Measurements from ENCODE around the gene KRTAP4-11.
"Not testable (repeated sequence)": the region's sequence is repeated elsewhere in the genome, so short reads cannot be mapped to it uniquely, and the experiment has no call there.

Gene KRTAP4-11

DNA sequence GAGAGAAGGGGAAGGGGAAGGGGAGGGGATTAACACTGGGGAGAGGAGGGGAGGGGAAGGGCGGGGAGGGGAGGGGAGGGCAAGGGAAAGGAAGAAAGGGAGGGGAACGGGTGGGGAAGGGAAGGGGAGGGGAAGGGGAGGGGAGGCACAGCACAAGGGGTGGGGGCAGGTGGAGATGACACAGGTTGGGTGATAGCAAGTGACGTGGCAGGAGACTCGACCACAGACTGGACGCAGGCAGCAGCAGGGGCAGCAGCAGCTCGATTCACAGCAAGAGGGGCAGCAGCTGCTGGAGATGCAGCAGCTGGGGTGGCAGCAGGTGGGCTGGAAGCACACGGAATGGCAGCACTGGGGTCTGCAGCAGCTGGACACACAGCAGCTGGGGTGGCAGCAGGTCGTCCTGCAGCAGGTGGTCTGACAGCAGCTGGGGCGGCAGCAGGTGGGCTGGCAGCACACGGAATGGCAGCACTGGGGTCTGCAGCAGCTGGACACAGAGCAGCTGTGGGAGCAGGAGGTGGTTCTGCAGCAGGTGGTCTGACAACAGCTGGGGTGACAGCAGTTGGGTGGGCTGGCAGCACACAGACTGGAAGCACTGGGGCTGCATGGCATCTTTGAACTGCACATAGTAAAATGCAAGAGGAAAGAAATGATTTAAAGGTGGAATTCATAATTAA lies 16.4 kb downstream of the KRTAP4-11 start, which contains the start of gene KRTAP4-16:
TSS of gene KRTAP4-16 (minus strand) at position 624 of the 674 bp plus-strand sequence. CDS start at position 624, 0 bp downstream.
- Histone ChIP-seq H3K36me3 (ENCODE audit: low read depth) (no peaks in the 10 kb centered on the region), H3K9me3 (ENCODE audit: severe bottlenecking) (peaks cover 3% of the 10 kb centered on the region), H3K27ac (ENCODE audit: poor library complexity, severe bottlenecking) (peak within 1 kb of the TSS; percentile 70), H3K27me3 (ENCODE audit: insufficient read depth, poor library complexity, severe bottlenecking) (no peaks in the 10 kb centered on the region), H3K4me1 (ENCODE audit: insufficient read depth, poor library complexity, severe bottlenecking) (peaks cover 33% of the 10 kb centered on the region), H3K4me3 (ENCODE audit: severe bottlenecking) (no peak within 1 kb of the TSS)
- DNase-seq (ENCODE audit: low spot score) = no peak
- TF ChIP-seq CTCF (IDR thresholded peaks at IDR 0.05; ENCODE audit: poor library complexity, severe bottlenecking) = no peak
- no peak for ATAC-seq (ENCODE audit: low read depth)

GRCh38 chr17:41099682-41100480 lies 18.3 kb downstream of the KRTAP4-11 start:
- not testable (repeated sequence) for H3K4me3 ChIP-seq (ENCODE audit: severe bottlenecking); H3K27me3 ChIP-seq (ENCODE audit: insufficient read depth, poor library complexity, severe bottlenecking); DNase-seq (ENCODE audit: low spot score); H3K9me3 ChIP-seq (ENCODE audit: severe bottlenecking); H3K36me3 ChIP-seq (ENCODE audit: low read depth)
- ATAC-seq (ENCODE audit: low read depth) = peak; percentile 81
- peaks cover 33% of the 10 kb centered on the region for H3K4me1 ChIP-seq (ENCODE audit: insufficient read depth, poor library complexity, severe bottlenecking)
- H3K27ac ChIP-seq (ENCODE audit: poor library complexity, severe bottlenecking) = peak overlapping the region; percentile 89

DNA sequence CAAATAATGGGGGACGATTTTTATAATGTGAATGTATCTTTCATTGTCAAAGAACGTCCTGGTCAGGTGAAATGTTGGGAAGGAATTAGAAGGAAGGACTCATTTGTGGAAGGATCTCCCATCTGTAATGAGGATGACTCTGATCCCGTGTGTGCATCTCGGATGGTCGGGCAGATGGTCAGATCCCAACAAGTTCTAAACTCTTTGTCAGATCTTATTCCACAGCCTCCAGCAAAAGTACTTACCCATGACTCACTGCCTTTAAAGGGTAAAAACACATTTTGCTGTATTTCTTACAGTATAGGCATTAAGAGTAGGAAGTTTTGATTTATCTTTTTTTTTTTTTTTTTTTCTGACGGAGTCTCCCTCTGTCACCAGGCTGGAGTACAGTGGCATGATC lies 19.7 kb downstream of the KRTAP4-11 start:
- peak; percentile 81 for ATAC-seq (ENCODE audit: low read depth)

GRCh38 chr17:41098042-41098441 lies 20.1 kb downstream of the KRTAP4-11 start, which contains the start of gene KRTAP4-8:
Gene KRTAP4-8 (minus strand): TSS chr17:41098142. CDS start chr17:41098084, 58 bp downstream.
- no peak within 1 kb of the TSS for H3K4me3 ChIP-seq (ENCODE audit: severe bottlenecking)
- DNase-seq (ENCODE audit: low spot score) = no peak
- ATAC-seq (ENCODE audit: low read depth) = no peak
- H3K27me3 ChIP-seq (ENCODE audit: insufficient read depth, poor library complexity, severe bottlenecking) = no peaks in the 10 kb centered on the region
- H3K36me3 ChIP-seq (ENCODE audit: low read depth) = no peaks in the 10 kb centered on the region
- no peak for TF ChIP-seq CTCF (IDR thresholded peaks at IDR 0.05; ENCODE audit: poor library complexity, severe bottlenecking)
- peaks cover 27% of the 10 kb centered on the region for H3K4me1 ChIP-seq (ENCODE audit: insufficient read depth, poor library complexity, severe bottlenecking)
- H3K9me3 ChIP-seq (ENCODE audit: severe bottlenecking) = peaks cover 3% of the 10 kb centered on the region
- peak within 1 kb of the TSS; percentile 89 for H3K27ac ChIP-seq (ENCODE audit: poor library complexity, severe bottlenecking)

More for the DNA sequence above, 19.7 kb downstream of the KRTAP4-11 start:
- Histone ChIP-seq H3K36me3 (ENCODE audit: low read depth) (no peaks in the 10 kb centered on the region), H3K4me3 (ENCODE audit: severe bottlenecking) (no peak overlapping the region), H3K9me3 (ENCODE audit: severe bottlenecking) (peaks cover 3% of the 10 kb centered on the region), H3K4me1 (ENCODE audit: insufficient read depth, poor library complexity, severe bottlenecking) (peaks cover 27% of the 10 kb centered on the region), H3K27me3 (ENCODE audit: insufficient read depth, poor library complexity, severe bottlenecking) (no peaks in the 10 kb centered on the region), H3K27ac (ENCODE audit: poor library complexity, severe bottlenecking) (peak overlapping the region; percentile 89)
- no peak for DNase-seq (ENCODE audit: low spot score)
- TF ChIP-seq CTCF (IDR thresholded peaks at IDR 0.05; ENCODE audit: poor library complexity, severe bottlenecking) = no peak

DNA sequence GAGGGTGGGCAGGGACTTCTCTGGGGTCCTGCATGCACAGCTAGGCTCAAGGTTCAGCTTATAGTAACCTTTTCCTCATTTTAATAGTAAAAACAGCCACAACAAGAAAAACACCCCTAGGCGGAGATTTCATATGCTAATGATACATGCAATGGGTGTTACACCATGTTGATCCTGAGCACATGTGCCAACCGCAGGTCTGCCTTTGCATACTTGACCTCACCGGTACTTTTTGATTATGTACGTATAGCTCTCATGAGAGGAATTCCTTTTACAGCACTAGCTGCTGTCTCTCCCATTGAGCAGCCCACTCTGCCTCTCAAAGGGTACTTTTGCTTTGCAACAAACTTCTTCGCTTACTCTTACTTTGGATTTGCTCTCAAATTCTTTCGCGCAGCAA lies 22.1 kb downstream of the KRTAP4-11 start:
- no peaks in the 10 kb centered on the region for H3K27me3 ChIP-seq (ENCODE audit: insufficient read depth, poor library complexity, severe bottlenecking)
- H3K4me1 ChIP-seq (ENCODE audit: insufficient read depth, poor library complexity, severe bottlenecking) = peaks cover 26% of the 10 kb centered on the region
- no peak overlapping the region for H3K27ac ChIP-seq (ENCODE audit: poor library complexity, severe bottlenecking)
- H3K36me3 ChIP-seq (ENCODE audit: low read depth) = no peaks in the 10 kb centered on the region
- peaks cover 3% of the 10 kb centered on the region for H3K9me3 ChIP-seq (ENCODE audit: severe bottlenecking)
- ATAC-seq (ENCODE audit: low read depth) (no peak), DNase-seq (ENCODE audit: low spot score) (no peak)
- TF ChIP-seq CTCF (IDR thresholded peaks at IDR 0.05; ENCODE audit: poor library complexity, severe bottlenecking) = no peak
- H3K4me3 ChIP-seq (ENCODE audit: severe bottlenecking) = no peak overlapping the region

- not testable (repeated sequence) for DNase-seq (ENCODE audit: low spot score); H3K4me1 ChIP-seq (ENCODE audit: insufficient read depth, poor library complexity, severe bottlenecking); H3K27ac ChIP-seq (ENCODE audit: poor library complexity, severe bottlenecking); H3K4me3 ChIP-seq (ENCODE audit: severe bottlenecking); H3K36me3 ChIP-seq (ENCODE audit: low read depth); ATAC-seq (ENCODE audit: low read depth); H3K27me3 ChIP-seq (ENCODE audit: insufficient read depth, poor library complexity, severe bottlenecking); H3K9me3 ChIP-seq (ENCODE audit: severe bottlenecking)
Observed at GRCh38 chr17:41088760-41089352, 29.3 kb downstream of the KRTAP4-11 start.

DNA sequence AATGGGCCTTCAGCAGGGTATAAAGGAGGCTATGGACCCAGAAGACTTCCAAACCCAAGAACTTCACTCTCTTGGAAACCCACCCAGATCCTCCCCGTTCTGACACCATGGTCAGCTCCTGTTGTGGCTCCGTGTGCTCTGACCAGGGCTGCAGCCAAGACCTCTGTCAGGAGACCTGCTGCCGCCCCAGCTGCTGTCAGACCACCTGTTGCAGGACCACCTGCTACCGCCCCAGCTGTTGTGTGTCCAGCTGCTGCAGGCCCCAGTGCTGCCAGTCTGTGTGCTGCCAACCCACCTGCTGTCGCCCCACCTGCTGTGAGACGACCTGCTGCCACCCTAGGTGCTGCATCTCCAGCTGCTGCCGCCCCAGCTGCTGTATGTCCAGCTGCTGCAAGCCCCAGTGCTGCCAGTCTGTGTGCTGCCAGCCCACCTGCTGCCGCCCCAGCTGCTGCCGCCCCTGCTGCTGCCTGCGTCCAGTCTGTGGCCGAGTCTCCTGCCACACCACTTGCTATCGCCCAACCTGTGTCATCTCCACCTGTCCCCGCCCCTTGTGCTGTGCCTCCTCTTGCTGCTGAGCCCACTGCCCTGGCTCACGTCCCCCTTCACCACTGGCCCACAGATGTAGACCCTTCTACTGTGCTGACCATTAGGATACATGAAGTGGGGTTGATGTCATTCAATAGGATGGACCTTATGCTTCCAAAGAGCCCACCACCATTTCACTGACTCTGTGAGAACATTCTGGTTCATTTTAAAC lies 33.9 kb downstream of the KRTAP4-11 start, which contains the start of gene KRTAP4-7:
TSS of gene KRTAP4-7 (plus strand) at position 51 of the 757 bp plus-strand sequence. CDS start at position 108, 57 bp downstream.
- not testable (repeated sequence) for H3K4me1 ChIP-seq (ENCODE audit: insufficient read depth, poor library complexity, severe bottlenecking); H3K4me3 ChIP-seq (ENCODE audit: severe bottlenecking); H3K9me3 ChIP-seq (ENCODE audit: severe bottlenecking); H3K27me3 ChIP-seq (ENCODE audit: insufficient read depth, poor library complexity, severe bottlenecking); DNase-seq (ENCODE audit: low spot score); H3K36me3 ChIP-seq (ENCODE audit: low read depth); ATAC-seq (ENCODE audit: low read depth)
- peak within 1 kb of the TSS; percentile 71 for H3K27ac ChIP-seq (ENCODE audit: poor library complexity, severe bottlenecking)
